ENCODE measurements around the gene ADGRB3.

- TF ChIP-seq CTCF (conservative IDR thresholded peaks at IDR 0.05; ENCODE audit: low read depth, low read length) = no peak
- TF ChIP-seq EZH2 (IDR thresholded peaks at IDR 0.05; ENCODE audit: low read length, unreplicated experiment) = no peak
Measured at GRCh38 chr6:68634726-68635411, at the start of gene ADGRB3.
